K562 (cell line): ENCODE results near the gene PKIB. TPM values are rescaled to one million over a fixed set of nuclear protein-coding genes. Genes with fewer than 3 reads are reported as not detected.

Source experiments
- ATAC-seq: fragments of 200-7000 bp; cut with Tn5 transposase; 3 replicates; pipeline ENCODE4 v1.9.1; 2020; ENCODE audit warnings: moderate library complexity
- BruUV-seq: library from RNA; stranded (reverse); fragments of 400-500 nt; replicated peaks from 2 replicates; lab custom pipeline; 2021; lab: Mats Ljungman, UMichigan
- CTCF ChIA-PET: fragments of 300-600 bp; formaldehyde crosslinking; extraction: SDS; loops from one replicate; lab custom pipeline; 2021; ENCODE audit warnings: low intra/inter-chr PET ratio; lab: Yijun Ruan, JAX
- POLR2A ChIA-PET: fragments of 300-600, 350-650 bp; sonication (Branson Sonifier 250); formaldehyde crosslinking; extraction: SDS; loops from one replicate; lab custom pipeline; 2021; ENCODE audit warnings: antibody characterized with exemption, inconsistent platforms; lab: Yijun Ruan, JAX
- DNase-seq, 4 experiments: peaks; one replicate each; pipeline versions ENCODE4 v3.0.0 to v3.0.0-alpha.2; 2011 to 2018; ENCODE audit warnings: low spot score in 3 of 4, mixed read lengths in 3 of 4; ENCODE audit errors: extremely low read depth in 1 of 4
- FAIRE-seq: peaks from 2 replicates; lab custom pipeline; 2011; peaks lifted over from hg19 to GRCh38; lab: Jason Lieb, UNC
- H2AFZ ChIP-seq: 2 replicates; pipeline ENCODE4 v1.6.0; 2011; ENCODE audit warnings: low read depth, low read length, control low read depth, inconsistent platforms
- H3K27ac ChIP-seq: fragments of 200-600 bp; 3 replicates; pipeline ENCODE4 v1.8.0; 2011; ENCODE audit warnings: low read depth, mild to moderate bottlenecking, control low read depth, inconsistent platforms, low read length, moderate library complexity, mixed read lengths; ENCODE audit errors: extremely low read depth
- H3K27me3 ChIP-seq, 2 experiments: fragments of 300-600 bp in 1 of 2; 2 replicates in 1 of 2; 3 replicates in 1 of 2; pipeline versions ENCODE4 v1.6.0 to v1.8.0; 2011; ENCODE audit warnings: inconsistent platforms in 2 of 2, low read length in 2 of 2, mild to moderate bottlenecking in 1 of 2, mixed read lengths in 1 of 2, moderate library complexity in 1 of 2; ENCODE audit not compliant: control insufficient read depth in 2 of 2, insufficient read depth in 2 of 2
- H3K36me3 ChIP-seq: fragments of 300-600 bp; 3 replicates; pipeline ENCODE4 v1.8.0; 2011; ENCODE audit warnings: mild to moderate bottlenecking, low read length, inconsistent platforms; ENCODE audit not compliant: control insufficient read depth, insufficient read depth
- H3K4me1 ChIP-seq, 2 experiments: fragments of 200-600 bp in 1 of 2; replicated peaks in 1 of 2; 2 replicates in 1 of 2; 3 replicates in 1 of 2; pipeline versions ENCODE4 v1.5.1 to v1.8.0; 2011; ENCODE audit warnings: inconsistent platforms in 2 of 2, low read length in 2 of 2, mild to moderate bottlenecking in 1 of 2, mixed read lengths in 1 of 2, moderate library complexity in 1 of 2; ENCODE audit not compliant: control insufficient read depth in 2 of 2, insufficient read depth in 2 of 2
- H3K4me2 ChIP-seq: 2 replicates; pipeline ENCODE4 v1.6.1; 2011; ENCODE audit warnings: low read length, control low read depth, inconsistent platforms, mixed read lengths; ENCODE audit not compliant: insufficient read depth
- H3K4me3 ChIP-seq: fragments of 200-600 bp; sonication (generic), shearing (Covaris generic); 2 replicates; pipeline ENCODE4 v1.5.1; 2016; ENCODE audit warnings: control low read depth, inconsistent platforms
- H3K79me2 ChIP-seq: fragments of 200-600 bp; 3 replicates; pipeline ENCODE4 v1.8.0; 2011; ENCODE audit warnings: low read length, inconsistent platforms; ENCODE audit not compliant: control insufficient read depth, insufficient read depth
- H3K9ac ChIP-seq, 2 experiments: 2 replicates each; pipeline versions ENCODE4 v1.6.0 to v1.6.1; 2011; ENCODE audit warnings: low read depth in 2 of 2, low read length in 2 of 2, control low read depth in 1 of 2, inconsistent platforms in 1 of 2, mild to moderate bottlenecking in 1 of 2, mixed read lengths in 1 of 2; ENCODE audit not compliant: insufficient read depth in 1 of 2
- H3K9me1 ChIP-seq: one replicate; pipeline ENCODE4 v1.6.0; 2011; ENCODE audit warnings: inconsistent platforms, mild to moderate bottlenecking, low read length, moderate library complexity; ENCODE audit not compliant: control insufficient read depth, insufficient read depth
- H3K9me3 ChIP-seq: replicated peaks from 2 replicates; pipeline ENCODE4 v1.5.1; 2011; ENCODE audit warnings: low read depth, low read length, inconsistent platforms; ENCODE audit not compliant: control insufficient read depth, insufficient read depth
- H4K20me1 ChIP-seq: replicated peaks from 2 replicates; pipeline ENCODE4 v1.6.1; 2011; ENCODE audit warnings: low read length, inconsistent platforms, mixed read lengths; ENCODE audit not compliant: control insufficient read depth, insufficient read depth
- ARNT ChIP-seq, 2 experiments: fragments of 450-650 bp; IDR thresholded peaks; 2 replicates each; pipeline ENCODE4 v1.6.1; 2016; ENCODE audit warnings: mild to moderate bottlenecking in 1 of 2
- CBFA2T2 ChIP-seq: fragments of 450-650 bp; conservative IDR thresholded peaks from 2 replicates; pipeline ENCODE4 v1.6.1; 2017; ENCODE audit warnings: mild to moderate bottlenecking
- FOXM1 ChIP-seq, 2 experiments: fragments of 450-650 bp in 1 of 2; sonication (generic) in 1 of 2; formaldehyde crosslinking in 1 of 2; IDR thresholded peaks; 2 replicates each; pipeline versions ENCODE4 v1.6.1 to v1.9.0; 2017 to 2022; ENCODE audit warnings: low read depth in 2 of 2, mild to moderate bottlenecking in 2 of 2, missing genetic modification reagents in 1 of 2, moderate library complexity in 1 of 2
- HDAC2 ChIP-seq: fragments of 450-650 bp; IDR thresholded peaks from 2 replicates; pipeline ENCODE4 v1.6.1; 2016; ENCODE audit warnings: mild to moderate bottlenecking
- HEY1 ChIP-seq: fragments of 250-450 bp; sonication (Bioruptor Pico); IDR thresholded peaks from 2 replicates; pipeline ENCODE4 v1.5.0; 2020; ENCODE audit warnings: mild to moderate bottlenecking, moderate library complexity, borderline replicate concordance
- LEF1 ChIP-seq: fragments of 450-650 bp; IDR thresholded peaks from 2 replicates; pipeline ENCODE4 v1.6.1; 2016; ENCODE audit warnings: mild to moderate bottlenecking
- PHF8 ChIP-seq: fragments of 200-600 bp; sonication (generic); IDR thresholded peaks from 2 replicates; pipeline ENCODE4 v1.6.1; 2012; ENCODE audit warnings: mixed run types, mild to moderate bottlenecking, inconsistent platforms, low read length, moderate library complexity, borderline replicate concordance
- RREB1 ChIP-seq: fragments of 250-450 bp; sonication (Bioruptor Pico); IDR thresholded peaks from 2 replicates; pipeline ENCODE4 v1.4.0; 2020
- SMAD3 ChIP-seq: fragments of 450-650 bp; formaldehyde crosslinking; conservative IDR thresholded peaks from 2 replicates; pipeline ENCODE4 v1.4.0; 2020; ENCODE audit warnings: mild to moderate bottlenecking
- SPI1 ChIP-seq: IDR thresholded peaks from 2 replicates; pipeline ENCODE4 v1.6.1; 2011; ENCODE audit warnings: low read depth, low read length, control low read depth, borderline replicate concordance
- TCF15 ChIP-seq: fragments of 250-450 bp; sonication (Bioruptor Pico); IDR thresholded peaks from 2 replicates; pipeline ENCODE4 v1.8.0; 2022; ENCODE audit warnings: moderate library complexity, mild to moderate bottlenecking, inconsistent platforms
- TOE1 ChIP-seq, 2 experiments: fragments of 450-650 bp in 1 of 2; sonication (generic) in 1 of 2; formaldehyde crosslinking in 1 of 2; IDR thresholded peaks; 2 replicates each; pipeline versions ENCODE4 v1.7.1 to v1.8.0; 2016 to 2022; ENCODE audit warnings: borderline replicate concordance in 2 of 2, mild to moderate bottlenecking in 2 of 2, antibody characterized with exemption in 1 of 2, inconsistent platforms in 1 of 2, low read depth in 1 of 2, missing genetic modification reagents in 1 of 2, moderate library complexity in 1 of 2
- ZBTB2 ChIP-seq: fragments of 450-650 bp; IDR thresholded peaks from 2 replicates; pipeline ENCODE4 v1.6.1; 2016; ENCODE audit warnings: antibody characterized with exemption
- ZKSCAN8 ChIP-seq: fragments of 200-800 bp; sonication (Bioruptor generic); IDR thresholded peaks from 2 replicates; pipeline ENCODE4 v1.6.1; 2016; ENCODE audit warnings: missing genetic modification characterization, missing compliant biosample characterization
- ZNF408 ChIP-seq: fragments of 250-450 bp; sonication (Bioruptor Pico); IDR thresholded peaks from 2 replicates; pipeline ENCODE4 v1.4.0; 2020; ENCODE audit warnings: low read depth, mild to moderate bottlenecking, moderate library complexity
- in situ Hi-C: fragments of 300-500 bp; cut with MboI; formaldehyde crosslinking; loops from 4 replicates; pipeline ENCODE4 v1.15.0; 2018; ENCODE audit warnings: inconsistent platforms, mixed read lengths
- intact Hi-C: fragments of 100-400 bp; cut with micrococcal nuclease; formaldehyde crosslinking; loops from 2 replicates; pipeline ENCODE4 v1.14.2; 2022
- polyA plus RNA-seq, 8 experiments: library from polyadenylated mRNA; depleted of rRNA in 4 of 8; stranded (reverse) in 5 of 8; unstranded in 3 of 8; fragments of >200 nt; fragmentation: Nextera tagmentation in 2 of 8; fragmentation: Illumina TruSeq in 1 of 8; extraction: Ambion mirVana in 2 of 8; extraction: Trizol in 1 of 8; gene quantifications; 2 replicates each; pipeline versions ENCODE4 v1.2.1 to v1.2.3, GENCODE V29; 2011 to 2014; ENCODE audit warnings: inconsistent platforms in 1 of 8, missing spikeins in 1 of 8
- total RNA-seq, 7 experiments: library from RNA; depleted of rRNA in 6 of 7; stranded (reverse); fragments of >200 nt in 6 of 7; fragmentation: Illumina TruSeq in 2 of 7; extraction: Trizol in 2 of 7; gene quantifications; 2 replicates each; pipeline versions ENCODE4 v1.2.1 to v1.2.3, GENCODE V29; 2011 to 2021; ENCODE audit warnings: low replicate concordance in 1 of 7

The PKIB gene
- total and polyA plus RNA-seq, 9 of the 15 experiments (the other 6 are each of a cell fraction or from before 2014, with no cell fraction given), result 14.8 to 37.5 (median 27.4) TPM

GRCh38 chr6:122758927-122759334, 148.7 kb downstream of the PKIB start (continued):
- no peak for TF ChIP-seq TOE1 (IDR thresholded peaks at IDR 0.05; ENCODE audit: borderline replicate concordance)
- no peak for TF ChIP-seq TOE1 (CRISPR knock-in tag; IDR thresholded peaks at IDR 0.05; ENCODE audit: borderline replicate concordance, low read depth)
- no peak for TF ChIP-seq ZNF408 (CRISPR knock-in tag)
- no peak for TF ChIP-seq HEY1 (CRISPR knock-in tag)
- no peak for TF ChIP-seq FOXM1 (IDR thresholded peaks at IDR 0.05; ENCODE audit: low read depth)
- TF ChIP-seq FOXM1 (CRISPR knock-in tag; IDR thresholded peaks at IDR 0.05; ENCODE audit: low read depth), result no peak

GRCh38 chr6:122760330-122760729, 150.1 kb downstream of the PKIB start:
- Histone ChIP-seq H3K9me3 (no peaks in the 10 kb centered on the region), H3K4me2 (no peak overlapping the region), H3K9me1 (no peaks in the 10 kb centered on the region), H3K27ac (no peak overlapping the region), H3K79me2 (no peaks in the 10 kb centered on the region), H3K4me1 (no peaks in the 10 kb centered on the region), H2AFZ (no peak overlapping the region), H3K4me3 (no peak overlapping the region), H3K27me3 (no peaks in the 10 kb centered on the region), H3K36me3 (no peaks in the 10 kb centered on the region), H4K20me1 (no peaks in the 10 kb centered on the region), H3K9ac (no peak overlapping the region)
- ChIA-PET POLR2A (no interaction called here), CTCF (no interaction called here)
- FAIRE-seq (no peak), ATAC-seq (no peak), DNase-seq (no peak)
- intact Hi-C loops (no loop called here), in situ Hi-C loops (no loop called here)
- BruUV-seq, result no TSS peak
- TF ChIP-seq HDAC2, result no peak
- TF ChIP-seq RREB1 (CRISPR knock-in tag), result no peak
- TF ChIP-seq LEF1, result no peak
- TF ChIP-seq ZBTB2, result no peak
- no peak for TF ChIP-seq SMAD3 (CRISPR knock-in tag)
- TF ChIP-seq ZKSCAN8 (CRISPR knock-in tag), result no peak
- TF ChIP-seq TCF15, result no peak
- TF ChIP-seq ARNT (IDR thresholded peaks at IDR 0.05), result no peak
- TF ChIP-seq SPI1, result no peak
- no peak for TF ChIP-seq PHF8
- TF ChIP-seq CBFA2T2, result no peak
